ENCODE measurements around the gene FUT2.

GRCh38 chr19:48681127-48681470 is 14.7 kb upstream of the FUT2 start:
- no peak for TF ChIP-seq POLR2AphosphoS5 (IDR thresholded peaks at IDR 0.05; ENCODE audit: low read depth, low read length)
- TF ChIP-seq TAF1 (IDR thresholded peaks at IDR 0.05; ENCODE audit: borderline replicate concordance, insufficient read depth, low read length), result no peak
- TF ChIP-seq REST (IDR thresholded peaks at IDR 0.05; ENCODE audit: insufficient read depth in 1 of 2, low read depth in 2 of 2, low read length in 2 of 2), result no peak
- no peak for TF ChIP-seq SIN3A (IDR thresholded peaks at IDR 0.05; ENCODE audit: borderline replicate concordance, insufficient read depth, low read length)
